PFSK-1 (cell line): Measurements from ENCODE around the gene LIN7A.

Experiments used
- FOXP2 ChIP-seq: optimal IDR thresholded peaks from 2 replicates; pipeline ENCODE3; 2011; ENCODE audit warnings: borderline replicate concordance, control low read depth, inconsistent platforms; ENCODE audit not compliant: insufficient read depth; ENCODE audit errors: extremely low read length, extremely low read depth
- POLR2AphosphoS5 ChIP-seq: IDR thresholded peaks from 2 replicates; pipeline ENCODE4 v1.6.1; 2012; ENCODE audit warnings: low read depth, mild to moderate bottlenecking, control low read depth, low read length, moderate library complexity
- REST ChIP-seq, 2 experiments: IDR thresholded peaks; 2 replicates each; pipeline versions ENCODE4 v1.6.1 to v1.8.0; 2011 to 2012; ENCODE audit warnings: low read depth in 2 of 2, low read length in 2 of 2, control low read depth in 1 of 2, inconsistent platforms in 1 of 2, mild to moderate bottlenecking in 1 of 2, moderate library complexity in 1 of 2; ENCODE audit not compliant: insufficient read depth in 1 of 2
- SIN3A ChIP-seq: IDR thresholded peaks from 2 replicates; pipeline ENCODE4 v1.6.1; 2012; ENCODE audit warnings: mild to moderate bottlenecking, low read length, moderate library complexity, borderline replicate concordance; ENCODE audit not compliant: insufficient read depth
- TAF1 ChIP-seq: IDR thresholded peaks from 2 replicates; pipeline ENCODE4 v1.6.1; 2012; ENCODE audit warnings: low read length, control low read depth, borderline replicate concordance; ENCODE audit not compliant: insufficient read depth

Gene LIN7A

GRCh38 chr12:80917651-80918050 lies 20.1 kb downstream of the LIN7A start:
- TF ChIP-seq SIN3A (no peak), FOXP2 (no peak), REST (IDR thresholded peaks at IDR 0.05; ENCODE audit: insufficient read depth in 1 of 2, low read depth in 2 of 2, low read length in 2 of 2) (no peak), POLR2AphosphoS5 (no peak), TAF1 (no peak)

GRCh38 chr12:80912901-80913770 lies 24.6 kb downstream of the LIN7A start:
- TF ChIP-seq FOXP2 = no peak
- TF ChIP-seq REST (IDR thresholded peaks at IDR 0.05; ENCODE audit: insufficient read depth in 1 of 2, low read depth in 2 of 2, low read length in 2 of 2) = no peak
- TF ChIP-seq TAF1 = no peak
- TF ChIP-seq POLR2AphosphoS5 = no peak
- TF ChIP-seq SIN3A = no peak

GRCh38 chr12:80909370-80909769 lies 28.4 kb downstream of the LIN7A start:
- TF ChIP-seq REST (IDR thresholded peaks at IDR 0.05; ENCODE audit: insufficient read depth in 1 of 2, low read depth in 2 of 2, low read length in 2 of 2) = no peak
- no peak for TF ChIP-seq POLR2AphosphoS5
- TF ChIP-seq TAF1 = no peak

- no peak for TF ChIP-seq TAF1
These were observed 35.0 kb downstream of the LIN7A start for GRCh38 chr12:80902711-80903110.

GRCh38 chr12:80901661-80902060 lies 36.1 kb downstream of the LIN7A start:
- no peak for TF ChIP-seq TAF1
- no peak for TF ChIP-seq POLR2AphosphoS5
- no peak for TF ChIP-seq SIN3A

- TF ChIP-seq POLR2AphosphoS5 (no peak), SIN3A (no peak), TAF1 (no peak), REST (IDR thresholded peaks at IDR 0.05; ENCODE audit: insufficient read depth in 1 of 2, low read depth in 2 of 2, low read length in 2 of 2) (no peak), FOXP2 (no peak)
These were observed 42.5 kb downstream of the LIN7A start for GRCh38 chr12:80895240-80895639.
